Epithelial cell of proximal tubule (primary cell): ENCODE data around the gene HDAC4. TPM values are rescaled to one million over a fixed set of nuclear protein-coding genes. Genes with fewer than 3 reads are reported as not detected.

Experiments
- DNase-seq: peaks from one replicate; pipeline ENCODE4 v3.0.0-alpha.2; 2011; ENCODE audit warnings: low read depth
- H3K4me3 ChIP-seq: 2 replicates; pipeline ENCODE4 v1.5.1; 2011; ENCODE audit warnings: low read depth, mild to moderate bottlenecking, low read length
- CTCF ChIP-seq: conservative IDR thresholded peaks from 2 replicates; pipeline ENCODE4 v1.5.1; 2012; ENCODE audit warnings: low read depth, mild to moderate bottlenecking, low read length
- total RNA-seq: library from RNA; depleted of rRNA; stranded (reverse); fragments of >200 nt; gene quantifications from 2 replicates; pipeline ENCODE4 v1.2.3, GENCODE V29; 2015

The HDAC4 gene
- total RNA-seq, 1 donor from 2014 or later: 23.2 TPM

GRCh38 chr2:239425631-239426030, 24.8 kb upstream of the HDAC4 start:
- TF ChIP-seq CTCF: no peak
- H3K4me3 ChIP-seq: no peak overlapping the region
- no peak for DNase-seq

GRCh38 chr2:239424337-239425045, 23.7 kb upstream of the HDAC4 start:
- no peak for DNase-seq
- no peak overlapping the region for H3K4me3 ChIP-seq
- no peak for TF ChIP-seq CTCF

- TF ChIP-seq CTCF: no peak
- DNase-seq: no peak
- H3K4me3 ChIP-seq: no peak overlapping the region
Observed at GRCh38 chr2:239423551-239423950, 22.7 kb upstream of the HDAC4 start.

GRCh38 chr2:239421851-239422250, 21.0 kb upstream of the HDAC4 start:
- no peak overlapping the region for H3K4me3 ChIP-seq
- no peak for TF ChIP-seq CTCF
- DNase-seq: no peak

- no peak for DNase-seq
- no peak overlapping the region for H3K4me3 ChIP-seq
- TF ChIP-seq CTCF: no peak
Observed at GRCh38 chr2:239420082-239420481, 19.3 kb upstream of the HDAC4 start.

GRCh38 chr2:239418918-239419317, 18.1 kb upstream of the HDAC4 start:
- TF ChIP-seq CTCF: no peak
- no peak for DNase-seq

More at GRCh38 chr2:239418918-239419317, 18.1 kb upstream of the HDAC4 start:
- no peak overlapping the region for H3K4me3 ChIP-seq
